GM19438 (cell line): ENCODE measurements around the gene KCNN3.
"Not testable (repeated sequence)": the region's sequence is repeated elsewhere in the genome, so short reads cannot be mapped to it uniquely, and the experiment has no call there.

Source experiments
- ATAC-seq: cut with Tn5 transposase; IDR thresholded peaks from one replicate; pipeline ENCODE4 v1.9.1; 2021; ENCODE audit warnings: low read depth; ENCODE audit not compliant: unreplicated experiment

The KCNN3 gene

DNA sequence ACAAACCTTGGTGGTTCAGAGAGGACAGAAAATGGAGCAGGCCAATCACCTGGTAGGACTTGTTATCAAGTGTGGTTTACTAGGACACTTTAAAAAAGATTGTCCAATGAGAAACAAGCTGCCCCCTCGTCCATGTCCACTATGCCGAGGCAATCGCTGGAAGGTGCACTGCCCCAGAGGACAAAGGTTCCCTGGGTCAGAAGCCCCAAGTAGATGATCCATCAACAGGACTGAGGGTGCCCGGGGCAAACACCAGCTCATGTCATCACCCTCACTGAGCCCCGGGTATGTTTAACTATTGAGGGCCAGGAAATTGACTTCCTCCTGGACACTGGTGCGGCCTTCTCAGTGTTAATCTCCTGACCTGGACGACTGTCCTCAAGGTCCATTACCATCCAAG, 195.6 kb downstream of the KCNN3 start:
- not testable (repeated sequence) for ATAC-seq

DNA sequence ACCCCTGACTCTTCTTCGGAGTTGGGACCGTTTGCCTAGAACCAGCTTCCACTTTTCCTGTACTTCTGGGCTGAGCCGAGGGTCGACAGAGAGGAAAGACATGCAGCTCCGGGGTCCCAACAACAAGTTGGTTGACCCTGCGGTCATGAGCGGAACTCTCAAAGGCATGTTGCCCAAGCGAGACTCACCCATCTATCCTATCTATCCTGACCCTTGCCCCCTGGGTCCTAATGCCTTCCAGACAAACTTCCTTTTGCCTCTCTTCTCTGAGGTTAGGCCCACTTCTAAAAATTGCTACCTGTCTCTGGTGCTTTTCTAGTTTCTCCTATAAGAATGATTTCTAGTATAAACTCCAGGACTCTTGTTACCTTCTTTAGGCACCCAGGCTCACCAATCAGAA, 197.8 kb downstream of the KCNN3 start:
- ATAC-seq, result not testable (repeated sequence)

DNA sequence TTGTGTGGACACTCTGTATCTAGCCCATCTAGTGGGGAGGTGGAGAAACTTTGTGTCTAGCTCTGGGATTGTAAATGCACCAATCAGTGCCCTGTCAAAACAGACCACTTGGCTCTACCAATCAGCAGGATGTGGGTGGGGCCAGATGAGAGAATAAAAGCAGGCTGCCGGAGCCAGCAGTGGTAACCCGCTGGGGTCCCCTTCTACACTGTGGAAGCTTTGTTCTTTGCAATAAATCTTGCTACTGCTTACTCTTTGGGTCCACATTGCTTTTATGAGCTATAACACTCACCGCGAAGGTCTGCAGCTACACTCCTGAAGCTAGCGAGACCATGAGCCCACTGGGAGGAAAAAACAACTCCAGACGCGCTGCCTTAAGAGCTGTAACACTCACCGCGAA, 198.7 kb downstream of the KCNN3 start:
- ATAC-seq, result not testable (repeated sequence)

DNA sequence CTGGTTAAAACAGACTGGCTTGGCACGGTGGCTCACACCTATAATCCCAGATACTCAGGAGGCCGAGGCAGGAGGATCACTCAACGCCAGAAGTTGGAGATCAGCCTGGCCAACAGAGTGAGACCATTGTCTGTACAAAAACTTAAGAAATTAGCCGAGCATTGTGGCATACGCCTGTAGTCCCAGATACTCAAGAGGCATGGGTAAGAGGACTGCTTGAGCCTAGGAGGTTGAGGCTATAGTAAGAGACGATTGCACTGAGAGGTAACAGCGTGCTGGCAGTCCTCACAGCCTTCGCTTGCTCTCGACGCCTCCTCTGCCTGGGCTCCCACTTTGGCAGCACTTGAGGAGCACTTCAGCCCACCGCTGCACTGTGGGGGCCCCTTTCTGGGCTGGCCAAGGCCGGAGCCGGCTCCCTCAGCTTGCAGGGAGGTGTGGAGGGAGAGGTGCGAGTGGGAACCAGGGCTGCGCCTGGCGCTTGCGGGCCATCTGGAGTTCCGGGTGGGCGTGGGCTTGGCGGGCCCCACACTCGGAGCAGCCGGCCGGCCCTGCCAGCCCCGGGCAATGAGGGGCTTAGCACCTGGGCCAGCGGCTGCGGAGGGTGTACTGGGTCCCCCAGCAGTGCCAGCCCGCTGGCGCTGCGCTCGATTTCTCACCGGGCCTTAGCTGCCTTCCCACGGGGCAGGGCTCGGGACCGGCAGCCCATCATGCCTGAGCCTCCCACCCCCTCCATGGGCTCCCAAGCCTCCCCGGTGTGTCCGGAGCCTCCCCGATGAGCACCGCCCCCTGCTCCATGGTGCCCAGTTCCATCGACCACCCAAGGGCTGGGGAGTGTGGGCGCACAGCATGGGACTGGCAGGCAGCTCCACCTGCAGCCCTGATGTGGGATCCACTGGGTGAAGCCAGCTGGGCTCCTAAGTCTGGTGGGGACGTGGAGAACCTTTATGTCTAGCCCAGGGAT, 199.5 kb downstream of the KCNN3 start:
- ATAC-seq, result not testable (repeated sequence)

DNA sequence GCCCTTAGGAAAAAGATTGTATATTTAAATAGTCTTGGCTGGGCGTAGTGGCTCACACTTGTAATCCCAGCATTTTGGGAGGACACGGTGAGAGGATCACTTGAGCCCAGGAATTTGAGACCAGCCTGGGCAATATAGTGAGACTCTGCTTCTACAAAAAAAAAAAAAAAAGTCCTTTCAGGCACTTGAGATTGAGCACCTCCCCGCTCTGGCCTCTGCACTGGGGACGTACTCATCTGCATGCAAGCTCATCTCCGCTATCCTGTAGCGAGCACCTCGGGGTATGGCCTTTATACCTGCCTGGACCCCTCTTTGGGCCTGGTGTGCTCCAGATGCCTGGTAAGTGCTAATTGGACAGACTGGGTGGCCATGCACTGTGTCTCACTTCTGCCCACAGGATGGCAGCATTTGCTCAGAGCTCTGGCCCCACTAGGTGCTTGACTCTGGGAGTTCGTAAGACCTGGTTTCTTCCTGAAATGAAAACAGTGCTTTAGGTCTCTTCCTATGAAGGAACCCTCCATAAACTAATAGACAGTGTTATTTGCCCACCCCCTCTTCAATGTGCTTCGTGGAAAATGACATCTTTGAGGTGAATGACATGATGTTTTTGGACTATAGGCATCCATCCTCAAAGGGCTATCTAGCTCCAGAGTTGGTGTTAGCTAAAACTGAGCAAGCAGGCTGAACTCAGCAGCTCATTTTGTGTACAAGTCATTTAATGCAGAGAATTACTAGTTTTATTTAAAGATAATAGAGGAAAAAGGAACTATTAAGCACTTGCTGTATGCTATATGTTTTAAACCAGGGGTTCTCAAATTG, 200.4 kb downstream of the KCNN3 start:
- no peak for ATAC-seq

DNA sequence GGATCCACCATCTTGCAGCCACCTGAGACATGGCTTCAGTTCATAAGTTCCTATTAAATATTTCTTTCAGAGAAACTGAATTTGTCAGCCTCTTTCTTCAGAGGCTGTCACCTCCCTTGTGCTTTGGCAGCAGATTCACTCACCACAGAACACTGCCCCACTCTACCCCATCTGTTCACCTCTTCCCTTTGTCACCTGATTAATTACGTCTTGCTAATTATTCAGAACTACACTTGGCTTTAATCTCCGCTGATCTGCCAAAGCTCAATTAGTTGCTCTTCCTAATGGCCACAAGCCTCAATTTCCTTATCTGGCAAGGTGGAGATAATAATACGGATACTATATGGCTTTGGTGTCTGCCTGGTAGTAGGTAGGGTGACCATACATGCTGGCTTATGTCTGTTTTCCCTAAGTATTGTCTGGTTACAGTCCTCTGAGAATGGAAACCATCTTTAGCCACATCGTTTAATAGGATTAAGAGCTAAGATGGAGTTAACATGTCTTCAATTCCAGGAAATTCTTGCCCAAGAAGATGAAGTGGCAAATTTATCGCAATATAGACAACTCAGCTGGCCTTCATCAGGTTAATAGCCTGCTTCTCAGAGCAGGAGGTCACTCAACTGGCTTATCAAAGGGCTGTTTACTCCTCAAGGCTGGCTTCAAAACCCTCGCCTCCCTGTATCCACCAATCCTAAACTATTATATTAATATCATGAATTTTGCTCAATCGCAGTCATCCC, 203.9 kb downstream of the KCNN3 start:
- no peak for ATAC-seq

DNA sequence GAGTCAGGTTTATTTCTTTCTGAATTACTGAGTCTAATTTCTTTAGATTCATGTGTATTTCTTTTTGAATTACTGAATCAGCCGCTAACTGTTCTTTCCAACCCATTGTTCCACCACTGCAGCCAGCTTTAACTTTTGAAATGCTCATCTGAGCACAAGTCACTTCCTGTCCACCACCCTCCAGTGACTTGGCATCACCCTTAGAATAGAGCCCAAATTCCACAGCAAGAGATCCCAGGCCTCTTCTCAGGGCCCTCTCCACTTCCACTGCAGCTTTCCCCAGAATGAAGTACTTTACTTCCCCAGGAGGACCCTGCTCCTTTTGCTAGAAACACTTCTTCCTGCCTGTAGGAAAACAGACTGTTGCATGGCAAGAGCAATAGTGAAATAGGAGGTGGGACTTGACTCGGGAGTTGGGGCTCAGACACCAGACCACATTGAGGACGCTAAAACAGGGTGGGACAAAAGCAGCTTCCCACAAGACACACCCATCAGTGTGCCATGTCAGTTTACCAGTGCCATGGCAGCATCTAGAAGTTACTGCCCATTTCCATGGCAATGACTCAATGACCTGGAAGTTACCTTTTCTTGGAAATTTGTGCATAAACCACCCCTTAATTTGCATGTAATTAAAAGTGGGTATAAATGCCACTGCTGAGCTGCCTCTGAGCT, 205.6 kb downstream of the KCNN3 start:
- no peak for ATAC-seq

DNA sequence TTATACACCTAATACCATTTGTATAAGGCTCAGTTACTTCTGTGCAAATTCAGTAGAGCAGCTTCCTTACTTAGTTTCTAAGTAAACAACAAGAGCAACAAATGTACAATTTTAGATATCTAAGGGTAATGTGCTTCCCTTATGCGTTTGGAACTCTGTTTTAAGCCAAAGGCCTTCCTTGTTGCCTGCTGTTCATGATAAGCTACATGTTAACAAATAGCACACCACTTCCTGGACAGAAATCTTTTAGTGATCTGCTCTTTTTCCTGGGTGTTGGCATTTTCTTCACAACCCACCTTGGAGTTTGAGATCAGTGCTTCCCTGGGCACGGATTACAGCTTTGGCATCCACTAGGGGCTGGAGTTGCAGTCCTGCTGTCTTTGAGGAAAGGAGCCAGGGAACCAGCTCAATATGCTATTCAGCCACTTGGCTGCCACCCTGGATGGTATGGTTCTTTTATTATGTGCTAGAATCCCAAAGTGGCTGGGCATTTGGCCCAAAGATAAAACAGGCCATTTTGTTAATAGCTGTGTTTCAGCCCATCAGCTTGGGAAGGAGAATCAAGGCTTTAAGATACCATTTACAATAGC, 206.5 kb downstream of the KCNN3 start:
- ATAC-seq, result no peak

DNA sequence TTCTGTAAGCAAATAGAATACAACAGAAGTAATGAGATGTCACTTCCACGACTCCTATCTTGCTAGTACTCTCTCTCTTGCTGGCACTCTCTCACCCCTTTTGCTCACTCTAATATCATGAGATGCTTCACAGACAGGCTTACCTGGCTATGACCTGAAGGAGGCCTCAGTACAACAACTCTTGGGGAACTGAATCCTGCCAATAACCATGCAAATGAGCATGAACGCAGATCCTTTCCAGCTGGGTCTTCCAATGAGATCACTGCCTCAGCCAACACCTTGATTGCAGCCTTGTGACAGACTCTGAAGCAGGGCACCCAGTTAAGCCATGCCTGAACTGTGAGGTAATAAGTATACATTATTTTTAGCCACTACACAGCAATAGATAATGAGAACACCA, 209.0 kb downstream of the KCNN3 start:
- no peak for ATAC-seq

DNA sequence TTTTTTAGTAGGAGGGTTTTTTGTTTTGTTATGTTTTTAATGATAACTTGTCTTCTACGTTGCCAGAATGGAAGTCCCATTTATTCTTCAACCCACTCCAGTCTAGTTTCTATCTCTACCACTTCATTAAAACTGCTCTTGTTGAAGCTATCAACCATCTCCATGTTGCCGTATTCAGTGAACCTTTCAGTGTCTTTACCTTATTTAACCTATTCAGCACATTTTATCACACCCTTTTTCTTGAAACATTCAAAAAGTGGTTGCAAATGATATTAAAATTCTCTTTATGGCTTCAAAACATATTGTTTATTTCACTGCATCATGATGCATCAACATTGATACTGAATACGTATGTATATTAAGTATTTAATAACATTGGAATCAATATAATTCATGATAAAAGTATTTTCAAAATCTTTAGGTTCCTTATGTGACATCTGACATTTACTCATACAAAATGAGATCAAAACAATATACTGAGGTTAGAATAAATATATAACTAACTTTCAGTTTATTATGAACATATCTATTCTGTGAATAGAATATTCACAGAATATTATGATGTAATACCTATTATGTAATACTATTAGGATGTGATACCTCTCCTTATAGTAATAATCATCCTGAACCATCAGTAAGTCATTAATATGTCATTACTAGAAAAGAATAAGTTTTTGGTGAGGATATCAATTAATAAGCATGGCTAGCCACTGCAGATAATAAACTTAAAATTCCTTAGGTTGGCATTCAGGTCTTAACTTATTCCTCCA, 210.1 kb downstream of the KCNN3 start:
- no peak for ATAC-seq

DNA sequence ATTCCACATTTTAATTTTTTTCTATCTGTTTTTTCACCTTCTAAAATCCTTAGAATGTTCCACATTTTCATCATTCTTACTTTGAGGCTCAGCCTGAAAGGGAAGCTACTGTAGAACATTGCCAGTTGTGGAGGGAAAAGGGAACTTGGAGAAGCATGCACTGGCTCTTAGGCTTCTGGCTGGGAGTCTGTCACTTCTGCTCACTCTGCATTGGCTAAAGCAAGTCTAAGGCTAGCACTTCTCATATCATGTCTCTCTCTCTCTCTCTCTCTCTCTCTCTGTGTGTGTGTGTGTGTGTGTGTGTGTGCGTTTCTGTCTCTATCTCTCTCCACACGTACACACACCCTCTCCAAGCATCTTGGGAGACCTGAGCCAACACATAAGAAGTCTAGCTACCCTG, 212.5 kb downstream of the KCNN3 start:
- ATAC-seq, result no peak

DNA sequence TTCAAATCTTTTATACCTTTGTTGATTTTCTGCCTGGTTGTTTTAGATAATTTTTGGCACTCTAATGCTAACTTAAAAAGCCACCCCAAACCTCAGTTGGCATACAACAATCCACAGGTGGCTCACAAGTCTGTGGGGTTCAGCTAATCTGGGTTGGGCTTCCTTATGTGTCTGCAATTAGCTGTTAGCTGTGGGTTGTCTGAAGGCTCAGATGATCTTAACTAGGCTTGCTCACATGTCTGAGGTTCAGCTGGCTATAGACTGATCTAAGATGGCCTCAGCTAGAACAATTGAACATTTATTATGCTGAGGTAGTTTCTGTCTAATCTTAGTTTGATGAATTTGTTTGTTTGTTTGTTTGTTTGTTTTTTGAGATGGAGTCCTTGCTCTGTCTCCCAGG, 217.2 kb downstream of the KCNN3 start:
- ATAC-seq, result no peak
